GM21447 (cell line): ENCODE results near the gene CACNA1F.

ENCODE experiments used
- ATAC-seq: cut with Tn5 transposase; IDR thresholded peaks from one replicate; pipeline ENCODE4 v1.9.1; 2021; ENCODE audit not compliant: unreplicated experiment

CACNA1F gene

GRCh38 chrX:49257846-49258748 is 25.0 kb upstream of the CACNA1F start:
- no peak for ATAC-seq

GRCh38 chrX:49257074-49257790 is 24.1 kb upstream of the CACNA1F start:
- ATAC-seq = no peak

GRCh38 chrX:49256268-49256995 is 23.3 kb upstream of the CACNA1F start:
- ATAC-seq = no peak

- no peak for ATAC-seq
Observed at GRCh38 chrX:49254639-49255038, 21.5 kb upstream of the CACNA1F start.

- no peak for ATAC-seq
Observed at GRCh38 chrX:49251325-49251724, 18.2 kb upstream of the CACNA1F start.

- no peak for ATAC-seq
Observed at GRCh38 chrX:49250578-49250977, 17.4 kb upstream of the CACNA1F start.

- no peak for ATAC-seq
Observed at GRCh38 chrX:49250066-49250465, 16.9 kb upstream of the CACNA1F start.

GRCh38 chrX:49249616-49250015 is 16.5 kb upstream of the CACNA1F start:
- no peak for ATAC-seq

GRCh38 chrX:49249071-49249470 is 15.9 kb upstream of the CACNA1F start:
- no peak for ATAC-seq

GRCh38 chrX:49247916-49248811 is 15.0 kb upstream of the CACNA1F start:
- no peak for ATAC-seq

GRCh38 chrX:49247346-49247745 is 14.2 kb upstream of the CACNA1F start:
- ATAC-seq = no peak

- no peak for ATAC-seq
Observed at GRCh38 chrX:49246541-49246940, 13.4 kb upstream of the CACNA1F start.

GRCh38 chrX:49244207-49244606 is 11.1 kb upstream of the CACNA1F start:
- no peak for ATAC-seq

- no peak for ATAC-seq
Observed at GRCh38 chrX:49243166-49243565, 10.0 kb upstream of the CACNA1F start.

- no peak for ATAC-seq
Observed at GRCh38 chrX:49242545-49243066, 9.5 kb upstream of the CACNA1F start.

- ATAC-seq = no peak
Observed at GRCh38 chrX:49238735-49239134, 5.6 kb upstream of the CACNA1F start.

- no peak for ATAC-seq
Observed at GRCh38 chrX:49237060-49237459, 3.9 kb upstream of the CACNA1F start.

- ATAC-seq = no peak
Observed at GRCh38 chrX:49233887-49234555, 881 bp upstream of the CACNA1F start.

- ATAC-seq = no peak
Observed at GRCh38 chrX:49232525-49232924, 615 bp downstream of the CACNA1F start.
